NB4 (cell line): ENCODE measurements around the gene GRIK4.

ENCODE experiments used
- POLR2A ChIP-seq: IDR thresholded peaks from 2 replicates; pipeline ENCODE4 v1.6.1; 2011; ENCODE audit warnings: mild to moderate bottlenecking; ENCODE audit not compliant: insufficient read length; ENCODE audit errors: extremely low read depth
- TF ChIP-seq, protein P1 (sequence below): IDR thresholded peaks from one replicate; pipeline ENCODE4 v1.5.1; 2012; ENCODE audit warnings: low read depth, low read length

GRCh38 chr11:120854988-120855387 lies 343.4 kb downstream of the GRIK4 start:
- TF ChIP-seq POLR2A: no peak
- TF ChIP-seq, protein P1, sequence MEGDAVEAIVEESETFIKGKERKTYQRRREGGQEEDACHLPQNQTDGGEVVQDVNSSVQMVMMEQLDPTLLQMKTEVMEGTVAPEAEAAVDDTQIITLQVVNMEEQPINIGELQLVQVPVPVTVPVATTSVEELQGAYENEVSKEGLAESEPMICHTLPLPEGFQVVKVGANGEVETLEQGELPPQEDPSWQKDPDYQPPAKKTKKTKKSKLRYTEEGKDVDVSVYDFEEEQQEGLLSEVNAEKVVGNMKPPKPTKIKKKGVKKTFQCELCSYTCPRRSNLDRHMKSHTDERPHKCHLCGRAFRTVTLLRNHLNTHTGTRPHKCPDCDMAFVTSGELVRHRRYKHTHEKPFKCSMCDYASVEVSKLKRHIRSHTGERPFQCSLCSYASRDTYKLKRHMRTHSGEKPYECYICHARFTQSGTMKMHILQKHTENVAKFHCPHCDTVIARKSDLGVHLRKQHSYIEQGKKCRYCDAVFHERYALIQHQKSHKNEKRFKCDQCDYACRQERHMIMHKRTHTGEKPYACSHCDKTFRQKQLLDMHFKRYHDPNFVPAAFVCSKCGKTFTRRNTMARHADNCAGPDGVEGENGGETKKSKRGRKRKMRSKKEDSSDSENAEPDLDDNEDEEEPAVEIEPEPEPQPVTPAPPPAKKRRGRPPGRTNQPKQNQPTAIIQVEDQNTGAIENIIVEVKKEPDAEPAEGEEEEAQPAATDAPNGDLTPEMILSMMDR: no peak
